Measurements from ENCODE around the gene LRSAM1. TPM values are rescaled to one million over a fixed set of nuclear protein-coding genes. Genes with fewer than 3 reads are reported as not detected.

Gene LRSAM1
- total RNA-seq, 3 donors from 2014 or later = 20.5 to 24.2 (median 21.6) TPM

GRCh38 chr9:127421057-127421456 lies 30.3 kb upstream of the LRSAM1 start:
- peaks cover 2% of the 10 kb centered on the region for H3K27me3 Mint-ChIP-seq (ENCODE audit: low read depth)
- ATAC-seq (no peak), DNase-seq (no peak)
- no peaks in the 10 kb centered on the region for H3K9me3 Mint-ChIP-seq
- H3K36me3 Mint-ChIP-seq (ENCODE audit: insufficient read depth) = peaks cover 2% of the 10 kb centered on the region
- H3K4me3 Mint-ChIP-seq = no peak overlapping the region
- peaks cover 28% of the 10 kb centered on the region for H3K4me1 Mint-ChIP-seq (ENCODE audit: low read depth)

GRCh38 chr9:127422133-127422782 lies 29.1 kb upstream of the LRSAM1 start:
- no peak for ATAC-seq
- Mint-ChIP-seq H3K36me3 (ENCODE audit: insufficient read depth) (peaks cover 6% of the 10 kb centered on the region), H3K9me3 (no peaks in the 10 kb centered on the region), H3K4me3 (no peak overlapping the region), H3K4me1 (ENCODE audit: low read depth) (peaks cover 38% of the 10 kb centered on the region), H3K27me3 (ENCODE audit: low read depth) (no peaks in the 10 kb centered on the region)
- DNase-seq = no peak

GRCh38 chr9:127422787-127423186 lies 28.5 kb upstream of the LRSAM1 start:
- no peaks in the 10 kb centered on the region for H3K27me3 Mint-ChIP-seq (ENCODE audit: low read depth)
- H3K36me3 Mint-ChIP-seq (ENCODE audit: insufficient read depth) = peaks cover 6% of the 10 kb centered on the region
- H3K4me3 Mint-ChIP-seq = peak overlapping the region; percentile 99
- DNase-seq (no peak), ATAC-seq (no peak)
- peaks cover 42% of the 10 kb centered on the region for H3K4me1 Mint-ChIP-seq (ENCODE audit: low read depth)
- no peaks in the 10 kb centered on the region for H3K9me3 Mint-ChIP-seq

DNA sequence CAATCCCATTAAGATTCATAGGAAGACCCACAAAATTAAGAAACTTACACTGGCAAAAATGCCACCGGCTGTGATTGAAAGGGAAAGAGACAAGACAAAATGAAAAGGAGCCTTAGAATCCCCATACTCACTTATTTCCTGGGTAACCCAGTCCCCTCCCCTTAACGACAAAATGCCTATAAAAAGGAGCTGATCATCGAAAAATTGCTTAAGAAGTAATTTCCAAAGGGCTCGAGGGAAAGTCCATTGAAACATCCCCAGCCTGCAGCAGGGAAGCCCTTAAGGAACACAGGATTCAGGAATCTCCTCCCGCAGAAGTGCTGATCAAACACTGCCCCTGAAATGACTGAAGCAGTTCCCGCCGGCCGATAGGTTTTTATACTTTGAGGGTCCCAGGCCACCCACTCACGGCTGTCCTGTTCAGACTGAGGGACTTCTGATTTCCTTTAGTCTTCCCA lies 27.8 kb upstream of the LRSAM1 start:
- peak overlapping the region; percentile 99 for H3K4me3 Mint-ChIP-seq
- H3K4me1 Mint-ChIP-seq (ENCODE audit: low read depth) = peaks cover 49% of the 10 kb centered on the region
- no peak for ATAC-seq
- H3K27me3 Mint-ChIP-seq (ENCODE audit: low read depth) = no peaks in the 10 kb centered on the region
- H3K36me3 Mint-ChIP-seq (ENCODE audit: insufficient read depth) = peaks cover 6% of the 10 kb centered on the region
- DNase-seq = no peak
- H3K9me3 Mint-ChIP-seq = no peaks in the 10 kb centered on the region

DNA sequence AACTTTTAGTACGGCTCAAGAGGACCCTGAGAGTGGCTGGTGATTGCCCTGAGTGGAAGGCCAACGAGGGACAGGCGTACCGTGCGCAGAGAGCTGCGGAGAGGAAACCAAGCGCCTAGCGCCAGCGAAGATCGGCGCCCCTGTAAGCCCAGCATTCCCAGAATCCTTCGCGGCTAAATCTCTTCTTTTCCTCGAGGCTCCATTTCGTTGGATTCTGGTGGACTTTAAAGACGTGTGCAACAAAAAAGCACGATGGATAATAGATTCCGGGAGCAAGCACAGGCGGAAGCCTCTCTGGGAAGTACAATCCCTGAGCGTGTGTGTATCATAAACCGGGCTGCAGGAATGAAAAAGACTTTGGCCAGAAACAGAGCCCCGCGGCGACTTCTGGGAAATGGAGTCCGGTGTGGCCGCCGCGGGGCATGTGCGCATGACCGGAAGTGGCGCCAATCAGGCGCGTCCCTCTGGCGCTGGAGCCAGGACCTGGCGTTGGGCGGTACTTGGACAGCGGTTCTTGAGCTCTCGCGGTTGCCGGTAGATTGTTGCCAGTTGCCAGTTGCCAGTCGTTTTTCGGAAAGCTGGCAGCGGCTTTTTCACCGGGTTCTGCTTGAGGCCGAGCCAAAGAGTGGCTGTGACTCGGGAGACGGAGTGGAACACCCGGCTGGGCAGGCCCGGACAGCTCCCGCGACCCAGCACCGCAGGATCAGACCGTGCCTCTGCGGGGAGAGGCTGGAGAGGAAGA lies 27.2 kb upstream of the LRSAM1 start, which contains the start of gene ZNF79:
TSS of gene ZNF79 (plus strand) at position 449 of the 742 bp plus-strand sequence. CDS start 406 bp downstream, outside the sequence.
- Mint-ChIP-seq H3K9me3 (no peaks in the 10 kb centered on the region), H3K4me1 (ENCODE audit: low read depth) (peaks cover 53% of the 10 kb centered on the region), H3K27me3 (ENCODE audit: low read depth) (no peaks in the 10 kb centered on the region), H3K36me3 (ENCODE audit: insufficient read depth) (peaks cover 6% of the 10 kb centered on the region), H3K4me3 (peak within 1 kb of the TSS; percentile 99)
- peak; percentile 81 for DNase-seq
- peak; percentile 80 to 87 for ATAC-seq

DNA sequence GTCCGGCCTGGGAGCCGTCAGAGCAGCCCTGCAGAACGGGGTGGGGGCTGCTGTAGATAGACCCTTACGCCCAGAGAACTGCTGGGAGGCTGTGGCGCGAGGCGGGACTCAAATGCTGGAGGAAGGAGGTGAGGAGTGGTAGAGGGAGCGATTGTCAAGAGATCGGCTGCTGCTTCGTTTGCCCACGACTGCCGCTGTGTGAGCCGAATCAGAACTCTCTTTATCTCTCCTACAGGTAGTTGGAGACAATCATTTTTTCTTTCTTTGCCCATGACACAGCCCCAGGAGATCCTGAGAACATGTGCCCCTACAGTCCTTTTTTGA lies 26.7 kb upstream of the LRSAM1 start:
- Mint-ChIP-seq H3K9me3 (no peaks in the 10 kb centered on the region), H3K4me3 (peak overlapping the region; percentile 99), H3K27me3 (ENCODE audit: low read depth) (no peaks in the 10 kb centered on the region), H3K4me1 (ENCODE audit: low read depth) (peaks cover 53% of the 10 kb centered on the region), H3K36me3 (ENCODE audit: insufficient read depth) (peaks cover 6% of the 10 kb centered on the region)
- DNase-seq (peak; percentile 23), ATAC-seq (peak; percentile 19 to 24)

- Mint-ChIP-seq H3K4me3 (peak overlapping the region; percentile 99), H3K9me3 (no peaks in the 10 kb centered on the region), H3K27me3 (ENCODE audit: low read depth) (no peaks in the 10 kb centered on the region), H3K36me3 (ENCODE audit: insufficient read depth) (peaks cover 20% of the 10 kb centered on the region), H3K4me1 (ENCODE audit: low read depth) (peaks cover 59% of the 10 kb centered on the region)
- no peak for DNase-seq
- ATAC-seq = peak; percentile 75 to 76
Observed at GRCh38 chr9:127426756-127427155, 24.6 kb upstream of the LRSAM1 start.

GRCh38 chr9:127428348-127428747 lies 23.0 kb upstream of the LRSAM1 start:
- no peak for DNase-seq
- Mint-ChIP-seq H3K4me3 (no peak overlapping the region), H3K4me1 (ENCODE audit: low read depth) (peaks cover 52% of the 10 kb centered on the region)

GRCh38 chr9:127430415-127430814 lies 20.9 kb upstream of the LRSAM1 start:
- Mint-ChIP-seq H3K4me3 (no peak overlapping the region), H3K9me3 (no peaks in the 10 kb centered on the region), H3K36me3 (ENCODE audit: insufficient read depth) (peaks cover 39% of the 10 kb centered on the region), H3K4me1 (ENCODE audit: low read depth) (peaks cover 42% of the 10 kb centered on the region), H3K27me3 (ENCODE audit: low read depth) (no peaks in the 10 kb centered on the region)
- ATAC-seq (no peak), DNase-seq (no peak)

More at GRCh38 chr9:127428348-127428747, 23.0 kb upstream of the LRSAM1 start:
- Mint-ChIP-seq H3K27me3 (ENCODE audit: low read depth) (no peaks in the 10 kb centered on the region), H3K36me3 (ENCODE audit: insufficient read depth) (peaks cover 25% of the 10 kb centered on the region), H3K9me3 (no peaks in the 10 kb centered on the region)
- ATAC-seq = no peak

- H3K9me3 Mint-ChIP-seq = no peaks in the 10 kb centered on the region
- H3K4me1 Mint-ChIP-seq (ENCODE audit: low read depth) = peaks cover 17% of the 10 kb centered on the region
- H3K36me3 Mint-ChIP-seq (ENCODE audit: insufficient read depth) = peaks cover 58% of the 10 kb centered on the region
- H3K27me3 Mint-ChIP-seq (ENCODE audit: low read depth) = no peaks in the 10 kb centered on the region
- peak; percentile 72 to 82 for ATAC-seq
- no peak for DNase-seq
- no peak overlapping the region for H3K4me3 Mint-ChIP-seq
Observed at GRCh38 chr9:127437497-127438264, 13.6 kb upstream of the LRSAM1 start.

- ATAC-seq (no peak), DNase-seq (no peak)
- Mint-ChIP-seq H3K36me3 (ENCODE audit: insufficient read depth) (peaks cover 57% of the 10 kb centered on the region), H3K9me3 (no peaks in the 10 kb centered on the region), H3K27me3 (ENCODE audit: low read depth) (no peaks in the 10 kb centered on the region), H3K4me1 (ENCODE audit: low read depth) (peaks cover 17% of the 10 kb centered on the region), H3K4me3 (no peak overlapping the region)
Observed at GRCh38 chr9:127438394-127438793, 12.9 kb upstream of the LRSAM1 start.

DNA sequence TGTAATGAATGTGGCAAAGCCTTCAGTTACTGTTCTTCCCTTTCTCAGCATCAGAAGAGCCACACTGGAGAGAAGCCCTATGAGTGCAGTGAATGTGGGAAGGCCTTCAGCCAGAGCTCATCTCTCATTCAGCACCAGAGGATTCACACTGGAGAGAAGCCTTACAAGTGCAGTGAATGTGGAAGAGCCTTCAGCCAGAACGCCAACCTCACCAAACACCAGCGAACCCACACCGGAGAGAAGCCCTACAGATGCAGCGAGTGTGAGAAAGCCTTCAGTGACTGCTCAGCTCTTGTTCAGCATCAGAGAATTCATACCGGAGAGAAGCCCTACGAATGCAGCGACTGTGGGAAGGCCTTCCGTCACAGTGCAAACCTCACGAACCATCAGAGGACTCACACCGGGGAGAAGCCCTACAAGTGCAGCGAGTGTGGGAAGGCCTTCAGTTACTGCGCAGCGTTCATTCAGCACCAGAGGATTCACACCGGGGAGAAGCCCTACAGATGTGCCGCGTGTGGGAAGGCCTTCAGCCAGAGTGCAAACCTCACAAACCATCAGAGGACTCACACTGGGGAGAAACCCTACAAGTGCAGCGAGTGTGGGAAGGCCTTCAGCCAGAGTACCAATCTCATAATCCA lies 6.9 kb upstream of the LRSAM1 start:
- ATAC-seq = peak; percentile 13 to 16
- H3K9me3 Mint-ChIP-seq = peaks cover 7% of the 10 kb centered on the region
- H3K27me3 Mint-ChIP-seq (ENCODE audit: low read depth) = no peaks in the 10 kb centered on the region
- no peak for DNase-seq
- peaks cover 71% of the 10 kb centered on the region for H3K36me3 Mint-ChIP-seq (ENCODE audit: insufficient read depth)
- H3K4me3 Mint-ChIP-seq = no peak overlapping the region
- H3K4me1 Mint-ChIP-seq (ENCODE audit: low read depth) = peaks cover 27% of the 10 kb centered on the region

DNA sequence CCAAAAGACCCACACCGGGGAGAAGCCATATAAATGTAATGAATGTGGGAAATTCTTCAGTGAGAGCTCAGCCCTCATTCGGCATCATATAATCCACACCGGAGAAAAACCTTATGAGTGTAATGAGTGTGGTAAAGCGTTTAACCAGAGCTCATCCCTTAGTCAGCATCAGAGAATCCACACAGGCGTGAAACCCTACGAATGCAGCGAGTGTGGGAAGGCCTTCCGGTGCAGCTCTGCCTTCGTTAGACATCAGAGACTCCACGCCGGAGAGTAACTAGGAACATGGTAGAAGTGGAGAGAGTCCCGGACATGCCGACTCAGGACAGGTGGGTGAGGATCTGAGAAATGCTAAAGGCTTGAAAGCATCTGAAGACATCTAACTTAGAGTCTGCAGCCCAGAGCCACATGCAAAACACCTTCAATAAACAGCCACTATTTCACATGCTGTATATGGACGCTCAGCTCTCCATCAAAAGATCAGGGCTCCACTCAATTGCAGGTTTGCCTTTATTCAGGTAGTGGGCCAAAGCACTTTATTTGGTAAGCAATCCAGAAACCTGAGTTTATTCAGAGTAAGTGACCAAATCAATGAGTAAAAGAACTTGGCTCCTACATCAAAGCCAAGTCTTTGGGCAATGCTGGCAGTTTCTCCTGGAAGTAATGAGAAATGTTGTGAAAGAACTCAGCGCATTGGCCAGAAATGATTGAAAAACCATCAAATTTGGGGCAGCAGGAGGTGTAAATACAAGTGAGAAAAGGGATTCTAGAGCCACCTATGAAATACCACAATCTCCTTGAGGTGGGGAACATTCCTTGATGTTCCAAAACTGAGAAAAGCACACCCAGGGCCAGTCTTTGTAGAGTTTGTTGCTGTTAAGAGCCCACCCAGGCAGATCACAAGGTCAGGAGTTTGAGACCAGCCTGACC lies 6.1 kb upstream of the LRSAM1 start:
- H3K4me3 Mint-ChIP-seq = no peak overlapping the region

More for the DNA sequence above, 6.1 kb upstream of the LRSAM1 start:
- Mint-ChIP-seq H3K27me3 (ENCODE audit: low read depth) (no peaks in the 10 kb centered on the region), H3K9me3 (peaks cover 7% of the 10 kb centered on the region), H3K4me1 (ENCODE audit: low read depth) (peaks cover 32% of the 10 kb centered on the region), H3K36me3 (ENCODE audit: insufficient read depth) (peaks cover 76% of the 10 kb centered on the region)
- DNase-seq = no peak
- ATAC-seq = peak; percentile 14 to 22
